GM19395 (cell line): ENCODE data around the gene ZNF782.
"Not testable (repeated sequence)": the region's sequence is repeated elsewhere in the genome, so short reads cannot be mapped to it uniquely, and the experiment has no call there.

Source experiments
- ATAC-seq: cut with Tn5 transposase; IDR thresholded peaks from one replicate; pipeline ENCODE4 v1.9.1; 2021; ENCODE audit warnings: mild to moderate bottlenecking, moderate library complexity; ENCODE audit not compliant: unreplicated experiment

Gene ZNF782

GRCh38 chr9:96853781-96854650 lies at the start of gene ZNF782:
Gene ZNF782 (minus strand): TSS chr9:96854514. CDS start chr9:96851961, 2,553 bp downstream.
- peak; percentile 92 for ATAC-seq

GRCh38 chr9:96900010-96900409 lies 45.7 kb upstream of the ZNF782 start:
- not testable (repeated sequence) for ATAC-seq

GRCh38 chr9:96892131-96892530 lies 37.8 kb upstream of the ZNF782 start:
- no peak for ATAC-seq

- ATAC-seq = no peak
These were observed 34.3 kb upstream of the ZNF782 start for GRCh38 chr9:96888591-96888990.

GRCh38 chr9:96885424-96885823 lies 31.1 kb upstream of the ZNF782 start:
- ATAC-seq = no peak

- ATAC-seq = no peak
These were observed 30.1 kb upstream of the ZNF782 start for GRCh38 chr9:96884443-96884842.

GRCh38 chr9:96883922-96884321 lies 29.6 kb upstream of the ZNF782 start:
- ATAC-seq = no peak

- no peak for ATAC-seq
These were observed 23.0 kb upstream of the ZNF782 start for GRCh38 chr9:96877269-96877668.

- peak; percentile 63 for ATAC-seq
These were observed 21.3 kb upstream of the ZNF782 start for GRCh38 chr9:96875461-96876142.

GRCh38 chr9:96874947-96875460 lies 20.7 kb upstream of the ZNF782 start:
- peak; percentile 73 for ATAC-seq

- ATAC-seq = no peak
These were observed 20.0 kb upstream of the ZNF782 start for GRCh38 chr9:96874201-96874785.

GRCh38 chr9:96871176-96871575 lies 16.9 kb upstream of the ZNF782 start:
- ATAC-seq = no peak

- ATAC-seq = no peak
These were observed 14.4 kb upstream of the ZNF782 start for GRCh38 chr9:96868709-96869108.

GRCh38 chr9:96867079-96867804 lies 12.9 kb upstream of the ZNF782 start:
- ATAC-seq = no peak

- not testable (repeated sequence) for ATAC-seq
These were observed 10.9 kb upstream of the ZNF782 start for GRCh38 chr9:96865240-96865639.

GRCh38 chr9:96859461-96860198 lies 5.3 kb upstream of the ZNF782 start:
- ATAC-seq = no peak

GRCh38 chr9:96858670-96859069 lies 4.4 kb upstream of the ZNF782 start:
- no peak for ATAC-seq

- no peak for ATAC-seq
These were observed 3.8 kb upstream of the ZNF782 start for GRCh38 chr9:96858018-96858573.

- peak; percentile 57 for ATAC-seq
These were observed 2.3 kb upstream of the ZNF782 start for GRCh38 chr9:96856363-96857286.
